Neural cell (in vitro differentiated cells): ENCODE measurements around the gene RFT1. TPM values are rescaled to one million over a fixed set of nuclear protein-coding genes. Genes with fewer than 3 reads are reported as not detected.

Experiments used
- H2AFZ ChIP-seq: fragments of 200-600, 300-800 bp; sonication (generic), shearing (Covaris generic); 2 replicates; pipeline ENCODE4 v1.6.0; 2014; ENCODE audit warnings: low read depth, mild to moderate bottlenecking, antibody characterized with exemption, low read length, moderate library complexity
- H3F3A ChIP-seq: fragments of 200-600 bp; shearing (Covaris generic); 2 replicates; pipeline ENCODE4 v1.6.1; 2016; ENCODE audit warnings: mild to moderate bottlenecking, moderate library complexity, mixed read lengths, antibody characterized with exemption, low read length; ENCODE audit not compliant: insufficient read depth, poor library complexity, severe bottlenecking
- H3K27ac ChIP-seq: fragments of 200-600, 300-800 bp; sonication (generic), shearing (Covaris generic); 2 replicates; pipeline ENCODE4 v1.5.1; 2014; ENCODE audit warnings: mild to moderate bottlenecking, low read length, moderate library complexity
- H3K27me3 ChIP-seq: fragments of 300-800, 200-600 bp; sonication (generic), shearing (Covaris generic); 2 replicates; pipeline ENCODE4 v1.6.0; 2014; ENCODE audit warnings: mild to moderate bottlenecking, low read depth, low read length, moderate library complexity; ENCODE audit not compliant: insufficient read depth
- H3K36me3 ChIP-seq: fragments of 300-800, 200-600 bp; sonication (generic), shearing (Covaris generic); 2 replicates; pipeline ENCODE4 v1.5.1; 2014; ENCODE audit warnings: mild to moderate bottlenecking, antibody characterized with exemption, low read length, moderate library complexity; ENCODE audit not compliant: insufficient read depth
- H3K4me2 ChIP-seq: fragments of 300-800, 200-600 bp; sonication (generic), shearing (Covaris generic); 2 replicates; pipeline ENCODE4 v1.6.0; 2014; ENCODE audit warnings: mild to moderate bottlenecking, low read length
- H3K4me3 ChIP-seq: fragments of 300-800, 200-600 bp; sonication (generic), shearing (Covaris generic); 2 replicates; pipeline ENCODE4 v1.5.1; 2014; ENCODE audit warnings: mild to moderate bottlenecking, low read length, moderate library complexity
- H3K79me2 ChIP-seq: fragments of 200-600 bp; shearing (Covaris generic); replicated peaks from 2 replicates; pipeline ENCODE4 v1.6.0; 2014; ENCODE audit warnings: mild to moderate bottlenecking, low read length, moderate library complexity; ENCODE audit not compliant: insufficient read depth
- H3K9ac ChIP-seq: fragments of 300-800, 200-600 bp; sonication (generic), shearing (Covaris generic); 2 replicates; pipeline ENCODE4 v1.6.1; 2016; ENCODE audit warnings: mild to moderate bottlenecking, low read length, mixed read lengths
- H3K9me2 ChIP-seq: fragments of 200-600 bp; shearing (Covaris generic); 2 replicates; pipeline ENCODE4 v1.6.1; 2016; ENCODE audit warnings: mild to moderate bottlenecking, low read length, mixed read lengths; ENCODE audit not compliant: insufficient read depth
- H3K9me3 ChIP-seq: fragments of 200-600, 300-800 bp; sonication (generic), shearing (Covaris generic); 2 replicates; pipeline ENCODE4 v1.6.1; 2016; ENCODE audit warnings: mild to moderate bottlenecking, mixed run types, low read length, moderate library complexity, mixed read lengths
- H4K20me1 ChIP-seq: fragments of 200-600 bp; shearing (Covaris generic); 2 replicates; pipeline ENCODE4 v1.6.1; 2016; ENCODE audit warnings: mild to moderate bottlenecking, mixed run types; ENCODE audit not compliant: insufficient read depth
- EP300 ChIP-seq: fragments of 450-650 bp; conservative IDR thresholded peaks from 2 replicates; pipeline ENCODE4 v1.6.1; 2014; ENCODE audit warnings: antibody characterized with exemption, mild to moderate bottlenecking, moderate library complexity; ENCODE audit not compliant: poor library complexity, severe bottlenecking
- EZH2 ChIP-seq: fragments of 200-600, 300-800 bp; shearing (Covaris generic), sonication (generic); IDR thresholded peaks from 2 replicates; pipeline ENCODE4 v1.6.1; 2014; ENCODE audit warnings: antibody characterized with exemption, low read length, borderline replicate concordance, mild to moderate bottlenecking; ENCODE audit not compliant: insufficient read depth, poor library complexity, severe bottlenecking
- MXI1 ChIP-seq: fragments of 450-650 bp; conservative IDR thresholded peaks from 2 replicates; pipeline ENCODE4 v1.6.1; 2014; ENCODE audit warnings: antibody characterized with exemption, mild to moderate bottlenecking; ENCODE audit not compliant: poor library complexity, severe bottlenecking
- POLR2AphosphoS5 ChIP-seq: IDR thresholded peaks from 2 replicates; pipeline ENCODE4 v1.6.1; 2012
- RAD21 ChIP-seq: fragments of 450-650 bp; conservative IDR thresholded peaks from 2 replicates; pipeline ENCODE4 v1.6.1; 2014; ENCODE audit warnings: antibody characterized with exemption, mild to moderate bottlenecking, moderate library complexity
- REST ChIP-seq: IDR thresholded peaks from 2 replicates; pipeline ENCODE4 v1.6.1; 2012; ENCODE audit warnings: borderline replicate concordance
- SMC3 ChIP-seq: fragments of 450-650 bp; conservative IDR thresholded peaks from 2 replicates; pipeline ENCODE4 v1.6.1; 2014; ENCODE audit warnings: antibody characterized with exemption, mild to moderate bottlenecking, moderate library complexity; ENCODE audit not compliant: poor library complexity
- TAF1 ChIP-seq: IDR thresholded peaks from 2 replicates; pipeline ENCODE4 v1.6.1; 2012; ENCODE audit warnings: low read depth
- polyA plus RNA-seq: library from polyadenylated mRNA; depleted of rRNA; stranded (reverse); fragments of >200 nt; gene quantifications from 2 replicates; pipeline ENCODE4 v1.2.3, GENCODE V29; 2014
- TF ChIP-seq, protein P1 (sequence below): fragments of 450-650 bp; IDR thresholded peaks from 2 replicates; pipeline ENCODE4 v1.5.1; 2014; ENCODE audit warnings: antibody characterized with exemption, mild to moderate bottlenecking, moderate library complexity; ENCODE audit not compliant: poor library complexity, severe bottlenecking

RFT1 gene
- polyA plus RNA-seq, 1 donor from 2014 or later: 6.1 TPM

DNA sequence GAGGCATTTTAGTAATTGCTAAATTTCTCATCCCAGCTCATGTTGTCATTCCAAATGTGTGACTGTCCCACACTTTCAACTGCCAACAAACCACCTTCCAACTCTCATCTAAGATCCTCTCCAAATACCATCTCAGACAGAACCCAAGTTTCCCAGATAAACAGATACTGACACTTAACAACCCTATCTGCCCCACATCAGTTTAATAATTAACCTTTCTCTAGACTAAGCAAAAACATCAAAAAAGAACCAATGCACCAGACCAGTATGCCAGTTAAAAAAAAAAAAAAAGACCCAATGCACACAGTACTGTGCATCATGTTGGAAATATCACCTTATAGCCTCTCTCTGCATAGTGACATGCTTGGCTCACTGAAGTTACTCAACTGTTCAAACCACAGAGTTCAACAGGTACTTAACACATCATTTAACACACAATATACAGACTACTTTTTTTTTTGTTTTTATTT, 89.8 kb downstream of the RFT1 start:
- TF ChIP-seq MXI1: no peak
- TF ChIP-seq RAD21: no peak
- TF ChIP-seq, protein P1, sequence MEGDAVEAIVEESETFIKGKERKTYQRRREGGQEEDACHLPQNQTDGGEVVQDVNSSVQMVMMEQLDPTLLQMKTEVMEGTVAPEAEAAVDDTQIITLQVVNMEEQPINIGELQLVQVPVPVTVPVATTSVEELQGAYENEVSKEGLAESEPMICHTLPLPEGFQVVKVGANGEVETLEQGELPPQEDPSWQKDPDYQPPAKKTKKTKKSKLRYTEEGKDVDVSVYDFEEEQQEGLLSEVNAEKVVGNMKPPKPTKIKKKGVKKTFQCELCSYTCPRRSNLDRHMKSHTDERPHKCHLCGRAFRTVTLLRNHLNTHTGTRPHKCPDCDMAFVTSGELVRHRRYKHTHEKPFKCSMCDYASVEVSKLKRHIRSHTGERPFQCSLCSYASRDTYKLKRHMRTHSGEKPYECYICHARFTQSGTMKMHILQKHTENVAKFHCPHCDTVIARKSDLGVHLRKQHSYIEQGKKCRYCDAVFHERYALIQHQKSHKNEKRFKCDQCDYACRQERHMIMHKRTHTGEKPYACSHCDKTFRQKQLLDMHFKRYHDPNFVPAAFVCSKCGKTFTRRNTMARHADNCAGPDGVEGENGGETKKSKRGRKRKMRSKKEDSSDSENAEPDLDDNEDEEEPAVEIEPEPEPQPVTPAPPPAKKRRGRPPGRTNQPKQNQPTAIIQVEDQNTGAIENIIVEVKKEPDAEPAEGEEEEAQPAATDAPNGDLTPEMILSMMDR: no peak
- TF ChIP-seq REST: no peak
- no peak for TF ChIP-seq TAF1
- no peak for TF ChIP-seq SMC3
- TF ChIP-seq EP300: no peak
- TF ChIP-seq EZH2: no peak
- TF ChIP-seq POLR2AphosphoS5: no peak
- no peak overlapping the region for H3K9ac ChIP-seq
- H3K4me3 ChIP-seq: no peak overlapping the region
- no peak overlapping the region for H3K4me2 ChIP-seq
- H3K27ac ChIP-seq: no peak overlapping the region
- H3K9me2 ChIP-seq: no peaks in the 10 kb centered on the region
- H3K36me3 ChIP-seq: no peaks in the 10 kb centered on the region
- no peaks in the 10 kb centered on the region for H3K9me3 ChIP-seq
- H3K79me2 ChIP-seq: peaks cover 43% of the 10 kb centered on the region
- H2AFZ ChIP-seq: no peak overlapping the region
- H3F3A ChIP-seq: no peaks in the 10 kb centered on the region
- no peaks in the 10 kb centered on the region for H4K20me1 ChIP-seq
- H3K27me3 ChIP-seq: no peaks in the 10 kb centered on the region

GRCh38 chr3:53039376-53039752, 90.9 kb downstream of the RFT1 start:
- Histone ChIP-seq H3K36me3 (no peaks in the 10 kb centered on the region), H4K20me1 (no peaks in the 10 kb centered on the region), H3K9me2 (no peaks in the 10 kb centered on the region), H2AFZ (no peak overlapping the region), H3F3A (no peaks in the 10 kb centered on the region), H3K27ac (no peak overlapping the region), H3K9me3 (no peaks in the 10 kb centered on the region), H3K9ac (no peak overlapping the region), H3K4me3 (no peak overlapping the region), H3K4me2 (no peak overlapping the region), H3K79me2 (peaks cover 43% of the 10 kb centered on the region), H3K27me3 (no peaks in the 10 kb centered on the region)
- TF ChIP-seq RAD21 (no peak), SMC3 (no peak)
